Measurements from ENCODE around the gene FOXL2.
"Not testable (repeated sequence)": the region's sequence is repeated elsewhere in the genome, so short reads cannot be mapped to it uniquely, and the experiment has no call there.

The FOXL2 gene

GRCh38 chr3:138923531-138923994 lies 23.4 kb downstream of the FOXL2 start:
- peak; percentile 87 for DNase-seq

DNA sequence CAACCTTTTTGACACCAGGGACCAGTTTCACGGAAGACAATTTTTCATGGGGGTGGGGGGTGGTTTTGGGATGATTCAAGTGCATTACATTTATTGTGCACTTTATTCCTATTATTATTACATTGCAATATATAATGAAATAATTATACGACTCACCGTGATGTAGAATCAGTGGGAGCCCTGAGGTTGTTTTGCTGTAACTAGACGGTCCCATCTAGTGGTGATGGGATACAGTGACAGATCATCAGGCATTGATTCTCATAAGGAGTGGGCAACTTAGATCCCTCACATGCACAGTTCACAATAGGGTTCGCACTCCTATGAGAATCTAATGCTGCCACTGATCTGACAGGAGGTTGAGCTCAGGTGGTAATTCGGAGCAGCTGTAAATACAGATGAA lies 24.5 kb downstream of the FOXL2 start:
- not testable (repeated sequence) for DNase-seq

DNA sequence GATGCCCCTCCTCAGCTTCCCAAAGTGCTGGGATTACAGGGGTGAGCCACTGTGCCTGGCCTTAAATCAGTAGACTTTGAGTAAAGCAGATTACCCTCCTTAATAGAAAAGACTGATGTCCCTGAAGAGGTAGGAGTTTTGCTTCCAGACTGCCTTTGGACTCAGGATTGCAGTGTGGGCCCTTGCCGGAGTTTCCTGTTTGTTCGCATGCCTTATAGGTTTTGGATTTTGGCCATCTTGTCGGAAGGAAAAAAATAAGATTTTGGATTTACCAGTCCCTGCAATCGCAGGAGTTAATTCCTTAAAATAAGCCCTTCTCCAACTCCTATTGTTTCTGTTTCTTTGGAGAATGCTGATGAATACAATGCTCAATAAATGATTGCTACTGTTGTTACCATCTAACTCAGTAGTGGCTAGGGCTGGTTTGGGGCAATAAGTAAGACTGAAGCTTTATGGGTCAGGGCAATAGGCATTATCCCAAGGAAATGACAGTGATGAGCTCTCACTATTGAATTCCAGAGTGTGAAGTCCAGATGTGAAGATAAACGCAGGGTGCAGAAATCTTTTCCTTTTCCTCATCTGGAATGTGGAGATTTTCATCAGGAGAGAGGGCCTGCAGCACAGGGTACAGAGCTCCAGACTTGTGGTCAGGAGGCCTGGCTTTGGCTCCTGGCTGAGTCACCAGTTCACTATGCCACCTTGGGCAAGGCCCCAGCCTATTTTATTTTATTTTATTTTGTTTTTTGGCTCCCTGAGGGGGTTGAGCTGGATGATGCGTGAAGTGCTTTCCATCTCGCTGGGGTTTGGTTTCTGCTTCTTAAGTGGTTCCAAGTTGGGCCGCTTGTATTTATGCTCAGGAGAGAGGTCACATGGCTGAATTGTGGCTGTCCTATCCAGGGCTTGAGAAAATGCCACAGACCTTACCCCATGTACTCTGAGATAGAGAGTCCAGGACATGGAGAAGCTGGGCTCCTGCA lies 25.3 kb downstream of the FOXL2 start:
- DNase-seq, result no peak

DNA sequence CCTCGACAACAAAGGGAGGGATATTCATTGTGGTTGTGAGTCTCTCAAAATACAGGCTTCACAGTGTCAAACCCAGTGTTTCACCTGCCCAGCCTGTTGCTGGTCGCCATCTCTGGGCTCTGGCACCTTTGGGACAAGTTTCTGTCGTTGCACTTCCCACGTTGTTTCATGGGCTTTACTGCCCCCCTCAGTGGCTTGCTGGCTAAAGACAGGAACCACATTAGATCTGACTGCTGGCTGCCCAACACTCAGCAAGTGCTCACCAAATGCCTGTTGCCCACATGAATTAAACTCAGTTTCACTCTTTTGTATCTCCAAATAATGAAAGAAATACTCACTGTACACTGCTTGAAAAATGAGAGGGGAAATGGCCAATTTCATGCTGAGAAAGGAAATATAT lies 27.6 kb downstream of the FOXL2 start:
- no peak for DNase-seq

- no peak for DNase-seq
These were observed 30.1 kb downstream of the FOXL2 start for GRCh38 chr3:138916824-138917223.

DNA sequence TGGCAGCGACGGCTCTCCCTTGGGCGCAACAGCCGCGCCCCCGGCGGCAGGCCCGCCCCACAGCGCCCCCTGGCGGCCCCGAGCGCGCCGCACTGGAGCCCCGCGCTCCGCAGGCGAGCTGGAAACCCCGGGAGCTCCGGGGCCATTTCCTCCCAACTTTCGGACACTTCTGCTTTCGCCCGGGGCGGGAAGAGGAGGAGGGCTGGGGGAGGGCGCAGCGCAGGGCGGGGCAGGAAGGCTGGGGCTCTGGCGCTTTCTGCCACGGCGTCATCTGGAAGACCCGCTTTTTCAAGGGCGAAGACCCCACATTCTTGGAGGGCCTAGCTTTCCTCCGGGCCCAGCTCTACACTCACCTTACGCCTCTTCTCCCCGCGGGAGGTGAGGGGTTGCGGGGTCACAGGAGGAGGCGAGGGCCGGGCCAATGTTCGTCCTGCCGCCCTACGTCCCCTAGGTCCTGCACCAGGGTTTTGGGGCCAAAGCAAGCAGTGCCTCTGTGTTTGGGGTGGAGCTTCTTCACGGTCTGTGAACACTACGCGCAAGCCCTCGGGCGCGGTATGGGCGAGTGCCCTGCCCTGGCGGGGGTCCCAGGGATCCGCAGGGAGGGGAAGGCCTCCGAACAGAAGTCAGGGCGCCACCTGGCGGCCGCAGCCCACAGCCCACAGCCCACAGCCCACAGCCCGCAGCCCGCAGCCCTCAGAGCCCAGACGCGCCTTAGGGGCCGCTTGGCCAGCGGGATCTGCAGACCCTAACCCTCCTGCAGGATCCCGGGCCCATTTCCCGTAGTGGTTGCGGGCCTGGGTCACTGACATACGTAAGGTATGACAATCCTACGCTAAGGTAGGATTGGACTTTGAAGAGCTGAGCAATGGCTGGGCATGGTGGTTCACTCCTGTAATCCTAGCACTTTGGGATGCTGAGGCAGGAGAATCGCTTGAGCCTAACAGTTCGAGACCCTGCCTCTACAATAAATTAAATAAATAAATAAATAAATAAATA lies 31.1 kb downstream of the FOXL2 start:
- DNase-seq, result peak; percentile 88

DNA sequence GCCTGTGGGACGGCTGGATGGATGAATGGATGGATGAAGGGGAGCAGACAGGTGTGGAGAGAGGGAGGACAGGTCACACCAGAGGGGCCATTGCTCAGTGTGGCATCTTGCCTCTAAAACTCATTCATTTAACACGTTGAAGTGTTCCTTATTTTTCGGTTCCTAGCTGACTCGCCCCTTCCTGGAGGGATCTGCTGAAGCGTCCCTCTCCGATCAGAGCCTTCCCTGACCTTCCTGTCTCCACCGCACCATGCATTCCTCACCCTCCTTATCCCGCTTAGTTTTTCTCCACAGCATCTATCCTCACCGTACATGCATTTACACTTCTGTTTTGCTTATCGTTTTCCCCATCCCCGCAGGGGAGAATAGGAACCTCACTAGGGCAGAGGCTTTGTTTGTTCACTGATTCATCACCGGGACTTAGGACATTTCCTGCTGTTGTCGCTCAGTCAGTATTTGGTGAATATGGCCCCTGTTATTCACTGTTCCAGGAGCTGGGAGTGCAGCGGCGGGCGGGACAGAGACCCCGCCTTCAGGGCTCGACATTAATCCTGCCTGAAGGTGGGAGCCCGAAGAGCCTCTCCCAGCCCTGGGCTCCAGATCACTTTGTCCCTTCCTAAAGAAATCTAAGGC lies 32.0 kb downstream of the FOXL2 start:
- DNase-seq, result no peak

DNA sequence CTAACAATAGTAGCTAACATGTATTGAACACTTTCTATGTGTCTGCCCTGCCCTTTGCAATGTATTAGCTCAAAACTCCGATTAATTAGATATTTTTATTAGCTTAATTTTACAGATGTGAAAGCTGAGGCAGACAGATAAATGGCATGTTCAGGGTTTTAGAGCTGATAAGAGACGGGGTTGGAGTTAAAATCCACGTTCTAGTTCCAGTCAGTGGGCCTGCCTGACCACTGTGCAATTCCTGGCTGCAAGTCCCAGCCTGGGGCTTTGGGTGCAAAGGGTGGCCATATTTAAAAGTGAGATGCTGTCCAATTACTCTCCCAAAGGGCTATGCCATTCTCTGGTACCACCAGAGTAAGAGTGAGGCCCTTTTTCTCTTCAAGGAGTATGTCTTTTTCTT lies 33.2 kb downstream of the FOXL2 start:
- DNase-seq, result no peak

- no peak for DNase-seq
These were observed 34.7 kb downstream of the FOXL2 start for GRCh38 chr3:138912237-138912636.

- no peak for DNase-seq
These were observed 35.3 kb downstream of the FOXL2 start for GRCh38 chr3:138911621-138912020.

- DNase-seq, result no peak
These were observed 37.0 kb downstream of the FOXL2 start for GRCh38 chr3:138909904-138910303.

DNA sequence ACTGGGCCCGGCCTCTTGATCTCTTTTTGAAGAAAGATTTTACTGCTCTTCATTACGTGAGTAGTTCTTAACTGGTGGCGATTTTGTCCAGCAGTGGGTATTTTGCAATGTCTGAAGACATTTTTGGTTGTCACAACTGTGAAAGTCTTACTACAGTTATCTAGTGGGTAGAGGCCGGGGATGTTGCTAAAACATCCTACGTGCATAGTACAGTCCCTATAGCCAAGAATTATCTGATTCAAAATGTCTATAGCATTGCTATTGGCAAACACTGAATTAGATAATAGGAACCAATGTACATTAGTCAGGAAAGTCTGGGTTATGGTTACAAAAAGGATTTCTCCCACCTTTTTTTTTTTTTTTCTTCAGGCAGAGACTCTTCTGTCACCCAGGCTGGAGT lies 38.1 kb downstream of the FOXL2 start:
- no peak for DNase-seq

- DNase-seq, result no peak
These were observed 39.4 kb downstream of the FOXL2 start for GRCh38 chr3:138907539-138907938.

DNA sequence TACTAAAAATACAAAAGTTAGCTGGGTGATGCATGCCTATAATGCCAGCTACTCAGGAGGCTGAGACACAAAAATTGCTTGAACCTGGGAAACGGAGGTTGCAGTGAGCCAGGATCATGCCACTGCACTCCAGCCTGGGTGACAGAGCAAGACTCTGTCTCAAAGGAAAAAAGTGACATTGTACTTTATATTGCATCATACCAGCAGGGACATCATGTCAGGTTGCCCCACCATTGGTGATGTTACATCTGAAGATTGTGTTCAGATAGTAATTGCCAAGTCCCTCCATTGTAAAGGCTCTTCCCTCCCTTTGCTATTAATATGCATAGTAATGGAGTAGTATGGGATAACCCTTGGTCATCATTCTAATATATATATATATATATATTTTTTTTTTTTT lies 44.8 kb downstream of the FOXL2 start:
- no peak for DNase-seq

- DNase-seq, result no peak
These were observed 45.4 kb downstream of the FOXL2 start for GRCh38 chr3:138901567-138901966.

- DNase-seq, result no peak
These were observed 47.5 kb downstream of the FOXL2 start for GRCh38 chr3:138899351-138899991.

DNA sequence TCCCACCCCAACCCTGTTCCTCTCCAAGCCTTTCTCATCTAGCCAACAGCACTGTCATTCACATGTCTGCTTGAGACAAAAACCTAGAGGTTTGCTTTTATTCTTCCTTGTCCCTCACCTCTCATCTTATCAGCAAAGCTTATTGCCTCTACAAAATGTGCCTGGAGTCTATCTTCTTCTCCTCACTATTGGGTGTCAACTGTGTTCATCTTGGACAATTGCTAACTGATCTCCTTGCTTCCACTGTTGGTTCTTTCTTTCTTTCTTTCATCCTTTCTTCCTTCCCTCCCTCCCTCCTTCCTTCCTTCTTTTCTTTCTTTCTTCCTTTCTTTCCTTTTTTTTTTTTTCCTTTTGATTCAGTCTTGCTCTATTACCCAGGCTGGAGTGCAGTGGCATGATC lies 48.2 kb downstream of the FOXL2 start:
- DNase-seq, result no peak

DNA sequence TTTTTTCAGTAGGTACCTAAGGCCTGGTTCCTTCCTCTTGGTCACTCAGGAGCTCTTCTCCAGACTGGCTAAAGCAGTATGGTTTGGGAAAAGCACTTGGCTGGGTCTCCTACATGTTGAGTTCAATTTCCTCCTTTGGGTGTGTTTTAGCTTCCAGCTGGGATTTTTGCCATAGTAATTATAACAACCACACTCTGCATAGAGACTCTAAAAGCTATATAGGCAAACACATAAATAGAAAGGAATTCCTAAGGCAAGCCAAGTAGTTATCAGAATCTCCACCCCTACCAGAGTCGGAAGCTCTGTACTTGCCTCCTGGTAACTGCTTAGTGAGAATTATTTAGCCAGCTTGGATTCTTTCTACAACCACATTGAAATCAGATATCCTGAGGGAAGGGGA lies 48.6 kb downstream of the FOXL2 start:
- DNase-seq, result no peak
